Measurements from ENCODE around the gene ENDOV. TPM values are rescaled to one million over a fixed set of nuclear protein-coding genes. Genes with fewer than 3 reads are reported as not detected.

The ENDOV gene
- total and polyA plus RNA-seq, 2 donors from 2014 or later = 20.3 to 28.0 TPM

- no peaks in the 10 kb centered on the region for H3K4me1 ChIP-seq (ENCODE audit: control insufficient read depth in 2 of 3, insufficient read depth in 2 of 3, low read depth in 1 of 3, low read length in 3 of 3)
- H3K4me3 ChIP-seq (ENCODE audit: low read length in 3 of 3) = no peak overlapping the region
- TF ChIP-seq, protein P1, sequence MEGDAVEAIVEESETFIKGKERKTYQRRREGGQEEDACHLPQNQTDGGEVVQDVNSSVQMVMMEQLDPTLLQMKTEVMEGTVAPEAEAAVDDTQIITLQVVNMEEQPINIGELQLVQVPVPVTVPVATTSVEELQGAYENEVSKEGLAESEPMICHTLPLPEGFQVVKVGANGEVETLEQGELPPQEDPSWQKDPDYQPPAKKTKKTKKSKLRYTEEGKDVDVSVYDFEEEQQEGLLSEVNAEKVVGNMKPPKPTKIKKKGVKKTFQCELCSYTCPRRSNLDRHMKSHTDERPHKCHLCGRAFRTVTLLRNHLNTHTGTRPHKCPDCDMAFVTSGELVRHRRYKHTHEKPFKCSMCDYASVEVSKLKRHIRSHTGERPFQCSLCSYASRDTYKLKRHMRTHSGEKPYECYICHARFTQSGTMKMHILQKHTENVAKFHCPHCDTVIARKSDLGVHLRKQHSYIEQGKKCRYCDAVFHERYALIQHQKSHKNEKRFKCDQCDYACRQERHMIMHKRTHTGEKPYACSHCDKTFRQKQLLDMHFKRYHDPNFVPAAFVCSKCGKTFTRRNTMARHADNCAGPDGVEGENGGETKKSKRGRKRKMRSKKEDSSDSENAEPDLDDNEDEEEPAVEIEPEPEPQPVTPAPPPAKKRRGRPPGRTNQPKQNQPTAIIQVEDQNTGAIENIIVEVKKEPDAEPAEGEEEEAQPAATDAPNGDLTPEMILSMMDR (IDR thresholded peaks at IDR 0.05; ENCODE audit: borderline replicate concordance, extremely low read depth, insufficient read depth) = no peak
- H3K9me3 ChIP-seq (ENCODE audit: control insufficient read depth in 2 of 3, insufficient read depth in 1 of 3, low read length in 3 of 3) = no peaks in the 10 kb centered on the region
- H3K9ac ChIP-seq (ENCODE audit: low read length in 3 of 3) = no peak overlapping the region
- peaks cover 8% of the 10 kb centered on the region for H3K27me3 ChIP-seq (ENCODE audit: control insufficient read depth, insufficient read depth, low read length)
- no peak overlapping the region for H3K27ac ChIP-seq (ENCODE audit: low read depth in 2 of 2, low read length in 2 of 2)
- DNase-seq (no peak), FAIRE-seq (no peak)
- intact Hi-C loops (cut with DNase I) = no loop called here
- no peaks in the 10 kb centered on the region for H3K36me3 ChIP-seq (ENCODE audit: control insufficient read depth in 2 of 3, insufficient read depth in 3 of 3, low read length in 3 of 3)
Observed at GRCh38 chr17:80466188-80466705, 51.3 kb downstream of the ENDOV start.

DNA sequence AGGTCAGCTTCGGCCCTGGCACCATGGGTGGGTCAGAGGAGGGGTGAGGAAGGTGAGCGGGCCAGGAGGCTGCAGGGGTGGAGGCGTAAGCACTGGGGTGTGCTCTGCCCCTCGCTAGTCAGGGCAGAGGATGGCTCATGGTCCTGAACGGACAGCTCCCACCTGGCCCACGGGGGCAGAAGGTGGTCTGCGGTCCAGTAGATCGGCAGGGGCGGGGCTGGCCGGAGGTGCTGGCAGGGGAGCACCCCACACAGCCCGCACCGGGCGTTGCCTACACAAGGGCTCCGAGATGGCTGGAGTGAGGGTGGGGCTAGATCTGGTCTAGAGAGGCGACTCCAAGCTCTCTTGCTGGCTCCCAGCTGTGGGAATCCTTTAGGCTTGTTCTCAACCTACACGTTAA is 53.3 kb downstream of the ENDOV start:
- Histone ChIP-seq H3K36me3 (ENCODE audit: control insufficient read depth in 2 of 3, insufficient read depth in 3 of 3, low read length in 3 of 3) (no peaks in the 10 kb centered on the region), H3K9me3 (ENCODE audit: control insufficient read depth in 2 of 3, insufficient read depth in 1 of 3, low read length in 3 of 3) (no peaks in the 10 kb centered on the region), H3K9ac (ENCODE audit: low read length in 3 of 3) (no peak overlapping the region), H3K4me3 (ENCODE audit: low read length in 3 of 3) (no peak overlapping the region), H3K27me3 (ENCODE audit: control insufficient read depth, insufficient read depth, low read length) (peaks cover 13% of the 10 kb centered on the region), H3K4me1 (ENCODE audit: control insufficient read depth in 2 of 3, insufficient read depth in 2 of 3, low read depth in 1 of 3, low read length in 3 of 3) (no peaks in the 10 kb centered on the region), H3K27ac (ENCODE audit: low read depth in 2 of 2, low read length in 2 of 2) (no peak overlapping the region)
- intact Hi-C loops (cut with DNase I) = no loop called here
- TF ChIP-seq, protein P1 (IDR thresholded peaks at IDR 0.05; ENCODE audit: borderline replicate concordance, extremely low read depth, insufficient read depth) = no peak
- DNase-seq (peak in 4 of 5 donors; percentile 68 to 78 (median 72)), FAIRE-seq (no peak)

DNA sequence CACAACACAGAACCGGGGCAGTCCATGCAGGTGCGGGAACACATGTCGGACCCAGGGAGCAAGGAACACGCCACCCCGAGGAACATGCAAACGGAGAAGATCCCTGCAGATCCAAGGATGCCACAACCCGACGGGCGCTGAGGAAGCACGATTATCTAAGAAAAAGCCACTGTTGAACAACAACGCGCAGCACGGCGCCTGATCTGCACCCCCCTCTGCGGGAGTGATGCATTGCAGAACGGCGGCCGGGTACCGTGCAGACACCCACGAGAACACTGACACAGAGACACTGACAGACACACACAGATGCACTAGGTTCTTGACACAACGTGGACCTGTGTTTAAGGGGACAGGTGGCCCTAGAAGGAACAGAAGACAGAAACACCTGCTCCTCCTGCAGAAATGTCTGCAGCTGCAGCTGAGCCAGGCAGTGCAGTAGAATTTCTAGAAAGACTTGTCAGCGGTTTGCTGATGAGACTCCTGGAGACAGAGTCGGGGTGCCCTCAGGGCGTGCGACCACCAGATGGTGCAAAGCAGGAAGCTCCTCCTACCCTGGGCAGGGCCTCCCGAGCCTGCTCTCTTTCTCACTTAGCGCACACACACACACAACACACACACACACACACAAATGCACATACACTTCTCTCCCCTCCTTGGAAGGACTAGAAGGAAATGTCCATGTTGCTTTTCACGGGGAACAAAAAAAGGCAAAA is 54.0 kb downstream of the ENDOV start:
- FAIRE-seq (no peak), DNase-seq (no peak)
- Histone ChIP-seq H3K4me1 (ENCODE audit: control insufficient read depth in 2 of 3, insufficient read depth in 2 of 3, low read depth in 1 of 3, low read length in 3 of 3) (no peaks in the 10 kb centered on the region), H3K4me3 (ENCODE audit: low read length in 3 of 3) (no peak overlapping the region), H3K36me3 (ENCODE audit: control insufficient read depth in 2 of 3, insufficient read depth in 3 of 3, low read length in 3 of 3) (no peaks in the 10 kb centered on the region), H3K27ac (ENCODE audit: low read depth in 2 of 2, low read length in 2 of 2) (no peak overlapping the region), H3K27me3 (ENCODE audit: control insufficient read depth, insufficient read depth, low read length) (peaks cover 14% of the 10 kb centered on the region), H3K9me3 (ENCODE audit: control insufficient read depth in 2 of 3, insufficient read depth in 1 of 3, low read length in 3 of 3) (no peaks in the 10 kb centered on the region), H3K9ac (ENCODE audit: low read length in 3 of 3) (no peak overlapping the region)
- TF ChIP-seq, protein P1 (IDR thresholded peaks at IDR 0.05; ENCODE audit: borderline replicate concordance, extremely low read depth, insufficient read depth) = no peak
- intact Hi-C loops (cut with DNase I) = no loop called here

All from kidney (tissue), 14 donors.